CD4-positive, alpha-beta T cell (primary cell): ENCODE results near the gene SPRN. TPM values are rescaled to one million over a fixed set of nuclear protein-coding genes. Genes with fewer than 3 reads are reported as not detected.
A peak's percentile ranks its signal among the peaks of the same experiment; 100 is the strongest.

Experiments used
- ATAC-seq: fragments of 200-7000 bp; cut with Tn5 transposase; one replicate; pipeline ENCODE4 v1.10.0; 2022; ENCODE audit warnings: mild to moderate bottlenecking; ENCODE audit not compliant: poor library complexity
- CTCF ChIA-PET: fragments of 350-600 bp; sonication (Branson Sonifier 250); formaldehyde crosslinking; loops from one replicate; lab custom pipeline; 2021; ENCODE audit warnings: antibody characterized with exemption, inconsistent platforms; lab: Charles Lee
- POLR2A ChIA-PET: fragments of 350-600 bp; sonication (Branson Sonifier 250); formaldehyde crosslinking; loops from one replicate; lab custom pipeline; 2021; ENCODE audit warnings: antibody characterized with exemption, inconsistent platforms; lab: Charles Lee
- DNase-seq, 14 experiments: peaks; one replicate each; pipeline ENCODE4 v3.0.0-alpha.2; 2013 to 2020; ENCODE audit warnings: mixed read lengths in 2 of 14
- H3K27ac ChIP-seq, 2 donors: one replicate each; pipeline versions ENCODE4 v1.5.1 to v1.7.0; 2013; ENCODE audit warnings: low read length in 2 of 2, low read depth in 1 of 2, mild to moderate bottlenecking in 1 of 2
- H3K27me3 ChIP-seq, 2 experiments: 1 replicate in 1 of 2; 2 replicates in 1 of 2; pipeline versions ENCODE4 v1.6.1 to v1.7.0; 2013; ENCODE audit warnings: low read length in 2 of 2, control low read depth in 1 of 2, mild to moderate bottlenecking in 1 of 2, moderate library complexity in 1 of 2; ENCODE audit not compliant: insufficient read depth in 2 of 2, control insufficient read depth in 1 of 2
- H3K36me3 ChIP-seq: one replicate; pipeline ENCODE4 v1.6.1; 2013; ENCODE audit warnings: low read length, control low read depth; ENCODE audit not compliant: insufficient read depth
- H3K4me1 ChIP-seq: one replicate; pipeline ENCODE4 v1.6.1; 2013; ENCODE audit warnings: low read length, control low read depth; ENCODE audit not compliant: insufficient read depth
- H3K4me3 ChIP-seq: one replicate; pipeline ENCODE4 v1.5.1; 2013; ENCODE audit warnings: mild to moderate bottlenecking, low read length, moderate library complexity
- H3K9me3 ChIP-seq, 2 experiments: 1 replicate in 1 of 2; 2 replicates in 1 of 2; pipeline versions ENCODE4 v1.6.1 to v1.7.0; 2013; ENCODE audit warnings: low read length in 2 of 2, mild to moderate bottlenecking in 2 of 2, control low read depth in 1 of 2, moderate library complexity in 1 of 2; ENCODE audit not compliant: control insufficient read depth in 1 of 2, insufficient read depth in 1 of 2
- H3K27ac Mint-ChIP-seq: one replicate; pipeline ENCODE4 v1.8.0; 2020; ENCODE audit warnings: mixed read lengths
- H3K27me3 Mint-ChIP-seq: one replicate; pipeline ENCODE4 v1.8.0; 2021; ENCODE audit warnings: mixed read lengths
- H3K36me3 Mint-ChIP-seq: one replicate; pipeline ENCODE4 v1.8.0; 2021; ENCODE audit warnings: low read depth, mixed read lengths
- H3K4me1 Mint-ChIP-seq: one replicate; pipeline ENCODE4 v1.8.0; 2021; ENCODE audit warnings: low read depth, mixed read lengths
- H3K4me3 Mint-ChIP-seq: one replicate; pipeline ENCODE4 v1.8.0; 2020; ENCODE audit warnings: mild to moderate bottlenecking, mixed read lengths
- H3K9me3 Mint-ChIP-seq: one replicate; pipeline ENCODE4 v1.8.0; 2020; ENCODE audit warnings: mixed read lengths
- intact Hi-C, 2 experiments: fragments of 100-400 bp; cut with DNase I in 1 of 2; cut with micrococcal nuclease in 1 of 2; formaldehyde crosslinking; loops; one replicate each; pipeline versions ENCODE4 v1.15.1 to v1.9.0; 2023 to 2025; cut with DNase I, micrococcal nuclease
- total RNA-seq, 174 experiments: library from RNA in 2 of 174; stranded (reverse) in 2 of 174; gene quantifications; one replicate each; pipeline ENCODE4 v1.2.3 and lab custom pipeline; 2021 to 2026
- TF ChIP-seq, protein P1 (sequence below): fragments of 200-600 bp; IDR thresholded peaks from one replicate; pipeline ENCODE4 v1.8.0; 2022; ENCODE audit warnings: antibody characterized with exemption, mild to moderate bottlenecking

SPRN gene
- total RNA-seq, 2 experiments from 2014 or later, result not detected

DNA sequence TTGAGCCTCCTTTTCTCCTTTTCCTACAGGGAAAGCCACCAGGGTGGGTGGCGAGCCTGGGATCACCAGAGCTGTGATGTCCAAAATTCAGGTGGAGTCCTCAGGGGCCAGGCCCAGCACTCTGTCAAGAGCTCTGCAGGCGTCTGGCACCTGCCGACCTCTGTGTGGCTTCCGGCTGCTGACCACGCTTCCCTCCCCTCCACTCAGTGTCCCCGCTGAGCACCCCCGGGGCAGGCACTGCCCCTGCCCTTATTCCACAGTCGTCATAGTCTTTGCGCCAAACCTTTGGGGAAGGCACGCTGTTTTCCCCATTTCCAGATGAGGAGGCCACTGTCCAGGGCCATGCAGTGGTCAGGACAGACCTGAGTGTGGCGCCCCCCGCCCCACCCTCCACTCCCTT is 22.9 kb downstream of the SPRN start:
- TF ChIP-seq, protein P1, sequence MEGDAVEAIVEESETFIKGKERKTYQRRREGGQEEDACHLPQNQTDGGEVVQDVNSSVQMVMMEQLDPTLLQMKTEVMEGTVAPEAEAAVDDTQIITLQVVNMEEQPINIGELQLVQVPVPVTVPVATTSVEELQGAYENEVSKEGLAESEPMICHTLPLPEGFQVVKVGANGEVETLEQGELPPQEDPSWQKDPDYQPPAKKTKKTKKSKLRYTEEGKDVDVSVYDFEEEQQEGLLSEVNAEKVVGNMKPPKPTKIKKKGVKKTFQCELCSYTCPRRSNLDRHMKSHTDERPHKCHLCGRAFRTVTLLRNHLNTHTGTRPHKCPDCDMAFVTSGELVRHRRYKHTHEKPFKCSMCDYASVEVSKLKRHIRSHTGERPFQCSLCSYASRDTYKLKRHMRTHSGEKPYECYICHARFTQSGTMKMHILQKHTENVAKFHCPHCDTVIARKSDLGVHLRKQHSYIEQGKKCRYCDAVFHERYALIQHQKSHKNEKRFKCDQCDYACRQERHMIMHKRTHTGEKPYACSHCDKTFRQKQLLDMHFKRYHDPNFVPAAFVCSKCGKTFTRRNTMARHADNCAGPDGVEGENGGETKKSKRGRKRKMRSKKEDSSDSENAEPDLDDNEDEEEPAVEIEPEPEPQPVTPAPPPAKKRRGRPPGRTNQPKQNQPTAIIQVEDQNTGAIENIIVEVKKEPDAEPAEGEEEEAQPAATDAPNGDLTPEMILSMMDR, result no peak
- intact Hi-C loops, result no loop called here
- Mint-ChIP-seq H3K4me3 (no peak overlapping the region), H3K9me3 (no peaks in the 10 kb centered on the region), H3K4me1 (peaks cover 20% of the 10 kb centered on the region), H3K27ac (no peak overlapping the region), H3K36me3 (peaks cover 88% of the 10 kb centered on the region), H3K27me3 (no peaks in the 10 kb centered on the region)
- ATAC-seq (no peak), DNase-seq (no peak)
- Histone ChIP-seq H3K4me1 (peaks cover 15% of the 10 kb centered on the region), H3K27me3 (no peaks in the 10 kb centered on the region), H3K27ac (no peak overlapping the region), H3K4me3 (no peak overlapping the region), H3K36me3 (peaks cover 75% of the 10 kb centered on the region), H3K9me3 (no peaks in the 10 kb centered on the region)
- ChIA-PET CTCF (no interaction called here), POLR2A (interaction anchor here (1.0 kb wide), 1 partner anchor 20 kb away, joined by 3 read pairs; no protein-coding TSS in a partner anchor)

DNA sequence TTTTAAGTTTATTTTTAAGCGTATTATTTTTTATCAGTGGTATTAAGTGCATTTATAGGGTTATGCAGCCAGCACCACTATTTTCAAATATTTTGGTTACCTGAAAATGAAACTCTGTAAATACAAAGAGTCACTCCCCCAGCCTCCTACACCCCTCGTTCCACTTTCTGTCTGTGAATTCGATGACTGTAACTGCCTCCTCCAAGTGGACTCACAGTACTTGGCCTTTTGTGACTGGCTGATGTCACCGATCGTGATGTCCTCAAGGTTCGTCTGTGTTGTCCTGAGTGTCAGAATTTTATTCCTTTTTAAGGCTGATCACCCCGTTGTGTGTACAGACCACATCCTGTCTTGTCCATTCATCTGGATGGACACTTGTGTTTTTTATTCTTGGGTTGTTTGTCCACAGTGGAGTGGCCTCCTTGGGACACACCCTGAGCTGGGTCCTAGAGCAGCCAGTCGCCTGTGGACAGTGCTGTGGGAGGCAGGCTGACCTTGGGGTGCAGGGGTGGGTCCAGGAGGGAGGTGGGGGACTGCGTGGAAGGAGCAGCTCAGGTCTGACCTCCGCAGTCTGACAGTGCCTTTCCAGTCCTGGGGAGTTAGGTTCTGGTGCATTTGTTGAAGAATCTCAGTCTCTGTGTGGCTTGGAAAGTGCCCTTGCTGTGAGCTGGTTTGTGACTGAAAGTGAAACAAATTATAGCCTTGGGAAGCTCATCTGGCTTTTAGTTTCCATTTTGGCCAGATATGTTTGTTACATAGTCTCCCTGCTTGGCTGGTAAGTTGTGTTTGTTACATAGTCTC is 23.6 kb downstream of the SPRN start:
- no peak overlapping the region for H3K27ac ChIP-seq
- H3K27me3 Mint-ChIP-seq, result no peaks in the 10 kb centered on the region
- ATAC-seq (no peak), DNase-seq (peak in 1 of 14 experiments; percentile 25)
- TF ChIP-seq, protein P1, result no peak
- no peak overlapping the region for H3K4me3 ChIP-seq
- intact Hi-C loops, result no loop called here
- peaks cover 83% of the 10 kb centered on the region for H3K36me3 Mint-ChIP-seq
- H3K4me1 Mint-ChIP-seq, result peaks cover 17% of the 10 kb centered on the region
- H3K9me3 ChIP-seq, result no peaks in the 10 kb centered on the region
- POLR2A ChIA-PET, result interaction anchor here (1.0 kb wide), 1 partner anchor 21 kb away, joined by 3 read pairs; no protein-coding TSS in a partner anchor
- CTCF ChIA-PET, result no interaction called here
- peaks cover 15% of the 10 kb centered on the region for H3K4me1 ChIP-seq
- H3K36me3 ChIP-seq, result peaks cover 82% of the 10 kb centered on the region
- no peak overlapping the region for H3K4me3 Mint-ChIP-seq
- no peaks in the 10 kb centered on the region for H3K9me3 Mint-ChIP-seq
- no peak overlapping the region for H3K27ac Mint-ChIP-seq
- no peaks in the 10 kb centered on the region for H3K27me3 ChIP-seq

DNA sequence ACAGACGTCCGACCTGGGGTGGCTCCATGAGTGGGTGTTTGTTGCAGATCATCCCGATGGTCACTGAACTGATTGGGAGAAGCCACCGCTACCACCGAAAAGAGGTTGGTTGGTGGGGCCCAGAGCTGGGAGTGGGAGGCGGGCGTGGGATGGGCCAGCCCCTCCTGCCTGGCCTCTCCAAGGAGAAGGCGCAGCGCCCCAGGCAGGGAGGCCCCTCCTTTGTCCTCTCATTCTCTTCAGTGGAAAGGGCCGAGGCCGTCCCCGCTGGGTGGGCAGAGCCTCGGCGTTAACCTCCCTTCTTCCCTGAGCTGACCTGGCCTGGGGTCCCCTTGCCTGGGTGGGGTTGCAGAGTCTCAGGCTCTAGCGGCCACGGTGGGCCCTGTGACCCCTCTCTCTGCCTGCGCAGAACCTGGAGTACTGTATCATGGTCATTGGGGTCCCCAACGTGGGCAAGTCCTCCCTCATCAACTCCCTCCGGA is 25.3 kb downstream of the SPRN start:
- peaks cover 80% of the 10 kb centered on the region for H3K36me3 Mint-ChIP-seq
- Histone ChIP-seq H3K4me1 (peaks cover 30% of the 10 kb centered on the region), H3K27me3 (no peaks in the 10 kb centered on the region), H3K9me3 (no peaks in the 10 kb centered on the region), H3K36me3 (peaks cover 74% of the 10 kb centered on the region), H3K27ac (no peak overlapping the region), H3K4me3 (no peak overlapping the region)
- no peak overlapping the region for H3K27ac Mint-ChIP-seq
- ATAC-seq, result no peak
- no peak overlapping the region for H3K4me3 Mint-ChIP-seq
- H3K4me1 Mint-ChIP-seq, result peaks cover 15% of the 10 kb centered on the region
- intact Hi-C loops, result no loop called here
- no peaks in the 10 kb centered on the region for H3K27me3 Mint-ChIP-seq
- DNase-seq, result no peak
- ChIA-PET CTCF (no interaction called here), POLR2A (interaction anchor here (1.6 kb wide), 1 partner anchor 63 kb away, joined by 3 read pairs; the partner anchor contains the start of gene CALY)
- H3K9me3 Mint-ChIP-seq, result no peaks in the 10 kb centered on the region
- TF ChIP-seq, protein P1, result no peak
